HepG2 (cell line): ENCODE results near the gene GLIS2. TPM values are rescaled to one million over a fixed set of nuclear protein-coding genes. Genes with fewer than 3 reads are reported as not detected.

ENCODE experiments used
- ATAC-seq: fragments of 200-7000 bp; cut with Tn5 transposase; 3 replicates; pipeline ENCODE4 v1.9.1; 2020; ENCODE audit warnings: mild to moderate bottlenecking, moderate library complexity
- BruUV-seq: library from RNA; stranded (reverse); fragments of 400-500 nt; replicated peaks from 2 replicates; lab custom pipeline; 2021; lab: Mats Ljungman, UMichigan
- CTCF ChIA-PET: fragments of 300-600 bp; formaldehyde crosslinking; extraction: SDS; loops from one replicate; lab custom pipeline; 2021; ENCODE audit warnings: low total read pairs, inconsistent platforms, low intra/inter-chr PET ratio; lab: Yijun Ruan, JAX
- POLR2A ChIA-PET: fragments of 350-600 bp; sonication (Branson Sonifier 250); formaldehyde crosslinking; loops from one replicate; lab custom pipeline; 2020; ENCODE audit warnings: antibody characterized with exemption, inconsistent platforms; lab: Yijun Ruan, JAX
- DNase-seq: peaks from one replicate; pipeline ENCODE4 v3.0.0-alpha.2; 2015; ENCODE audit warnings: low spot score
- FAIRE-seq: peaks from 3 replicates; lab custom pipeline; 2011; peaks lifted over from hg19 to GRCh38; lab: Jason Lieb, UNC
- H2AFZ ChIP-seq: one replicate; pipeline ENCODE4 v1.6.1; 2011; ENCODE audit warnings: low read length, inconsistent platforms
- H3K27ac ChIP-seq: fragments of 300-600 bp; 3 replicates; pipeline ENCODE4 v1.8.0; 2011; ENCODE audit warnings: mixed run types, mild to moderate bottlenecking, mixed read lengths, low read length, inconsistent platforms; ENCODE audit not compliant: insufficient read depth; ENCODE audit errors: extremely low read length
- H3K27me3 ChIP-seq, 2 experiments: fragments of 200-600 bp in 1 of 2; 2 replicates in 1 of 2; 3 replicates in 1 of 2; pipeline versions ENCODE4 v1.6.0 to v1.8.0; 2011; ENCODE audit warnings: low read length in 2 of 2, mild to moderate bottlenecking in 2 of 2, moderate library complexity in 2 of 2, inconsistent platforms in 1 of 2; ENCODE audit not compliant: insufficient read depth in 2 of 2, control insufficient read depth in 1 of 2
- H3K36me3 ChIP-seq, 2 experiments: fragments of 200-600 bp in 1 of 2; replicated peaks in 1 of 2; 2 replicates in 1 of 2; 3 replicates in 1 of 2; pipeline versions ENCODE4 v1.5.1 to v1.8.0; 2011; ENCODE audit warnings: low read length in 2 of 2, inconsistent platforms in 1 of 2; ENCODE audit not compliant: insufficient read depth in 2 of 2, control insufficient read depth in 1 of 2
- H3K4me1 ChIP-seq: 2 replicates; pipeline ENCODE4 v1.5.1; 2012; ENCODE audit warnings: low read length, inconsistent platforms; ENCODE audit not compliant: insufficient read depth
- H3K4me2 ChIP-seq: 2 replicates; pipeline ENCODE4 v1.6.0; 2011; ENCODE audit warnings: low read depth, low read length, inconsistent platforms
- H3K4me3 ChIP-seq, 3 experiments: fragments of 200-600 bp in 1 of 3; sonication (generic), shearing (Covaris generic) in 1 of 3; replicated peaks in 1 of 3; 2 replicates each; pipeline ENCODE4 v1.5.1; 2011 to 2016; ENCODE audit warnings: low read length in 3 of 3, inconsistent platforms in 2 of 3, low read depth in 2 of 3, mild to moderate bottlenecking in 2 of 3, control low read depth in 1 of 3, mixed read lengths in 1 of 3; ENCODE audit not compliant: insufficient read depth in 1 of 3
- H3K79me2 ChIP-seq: one replicate; pipeline ENCODE4 v1.6.1; 2011; ENCODE audit warnings: low read length, inconsistent platforms; ENCODE audit not compliant: insufficient read depth
- H3K9ac ChIP-seq: 2 replicates; pipeline ENCODE4 v1.6.0; 2011; ENCODE audit warnings: mild to moderate bottlenecking, low read depth, low read length, inconsistent platforms; ENCODE audit not compliant: insufficient read depth
- H3K9me3 ChIP-seq: 2 replicates; pipeline ENCODE4 v1.5.1; 2012; ENCODE audit warnings: mild to moderate bottlenecking, low read length
- H4K20me1 ChIP-seq: 2 replicates; pipeline ENCODE4 v1.6.0; 2011; ENCODE audit warnings: inconsistent platforms, mild to moderate bottlenecking, low read length, moderate library complexity; ENCODE audit not compliant: insufficient read depth
- KLF12 ChIP-seq: sonication (generic); formaldehyde crosslinking; IDR thresholded peaks from 2 replicates; pipeline ENCODE4 v1.4.0; 2020; ENCODE audit warnings: missing genetic modification reagents, borderline replicate concordance
- LCORL ChIP-seq, 2 experiments: fragments of 450-650 bp in 1 of 2; sonication (generic) in 1 of 2; formaldehyde crosslinking in 1 of 2; IDR thresholded peaks; 2 replicates each; pipeline versions ENCODE4 v1.5.0 to v1.6.1; 2017 to 2020; ENCODE audit warnings: antibody characterized with exemption in 1 of 2, missing genetic modification reagents in 1 of 2
- MAF1 ChIP-seq: sonication (generic); formaldehyde crosslinking; IDR thresholded peaks from 2 replicates; pipeline ENCODE4 v1.5.0; 2020; ENCODE audit warnings: missing genetic modification reagents, borderline replicate concordance
- RBM22 ChIP-seq: fragments of 200-400 bp; formaldehyde crosslinking; optimal IDR thresholded peaks from 2 replicates; pipeline ENCODE3; 2017; ENCODE audit warnings: mild to moderate bottlenecking, low read length, moderate library complexity
- RNF219 ChIP-seq: sonication (generic); formaldehyde crosslinking; IDR thresholded peaks from 2 replicates; pipeline ENCODE4 v1.5.0; 2020; ENCODE audit warnings: mild to moderate bottlenecking, missing genetic modification reagents
- SCMH1 ChIP-seq: sonication (generic); formaldehyde crosslinking; IDR thresholded peaks from 2 replicates; pipeline ENCODE4 v1.9.0; 2021; ENCODE audit warnings: missing genetic modification reagents, mild to moderate bottlenecking, borderline replicate concordance
- ZNF792 ChIP-seq: IDR thresholded peaks from 2 replicates; pipeline ENCODE4 v1.6.1; 2016
- WGBS: methylation state at CpG from one replicate; pipeline ENCODE4 v1.1.6; 2017; ENCODE audit warnings: low lambda C conversion rate; 5-methylcytosine and 5-hydroxymethylcytosine counted together
- in situ Hi-C: cut with HindIII; loops from 2 replicates; pipeline ENCODE4 v1.10.0; 2017; ENCODE audit warnings: low pct_unique_long_range_greater_than_20kb; ENCODE audit not compliant: extremely low pct_ligation_motif_present
- intact Hi-C: fragments of 100-400 bp; cut with micrococcal nuclease; formaldehyde crosslinking; loops from one replicate; pipeline ENCODE4 v1.10.0; 2022; ENCODE audit not compliant: unreplicated experiment
- polyA plus RNA-seq, 8 experiments: library from polyadenylated mRNA; depleted of rRNA in 3 of 8; stranded (reverse) in 7 of 8; unstranded in 1 of 8; fragments of >200 nt; fragmentation: Illumina TruSeq in 4 of 8; extraction: Trizol in 4 of 8; gene quantifications; 2 replicates each; pipeline versions ENCODE4 v1.2.1 to v1.2.3, GENCODE V29; 2011 to 2016; ENCODE audit warnings: low read depth in 4 of 8, missing spikeins in 1 of 8, mixed read lengths in 1 of 8; ENCODE audit not compliant: insufficient read depth in 1 of 8
- total RNA-seq, 5 experiments: library from RNA; depleted of rRNA; stranded (reverse); fragments of >200 nt; fragmentation: Illumina TruSeq; extraction: Trizol; gene quantifications; 2 replicates each; pipeline ENCODE4 v1.2.3, GENCODE V29; 2016; ENCODE audit warnings: low read depth in 1 of 5
- TF ChIP-seq, protein P1 (sequence below): sonication (generic); formaldehyde crosslinking; IDR thresholded peaks from 2 replicates; pipeline ENCODE4 v1.5.1; 2020; ENCODE audit warnings: mild to moderate bottlenecking, missing genetic modification reagents, moderate library complexity

The GLIS2 gene
- total and polyA plus RNA-seq, 2 of the 13 experiments (the other 11 are each of a cell fraction or from before 2014, with no cell fraction given), result 0.28 to 0.29 TPM

GRCh38 chr16:4365615-4366014, 49.7 kb downstream of the GLIS2 start:
- no peak overlapping the region for H3K4me2 ChIP-seq
- no peak overlapping the region for H3K9ac ChIP-seq
- H3K36me3 ChIP-seq, result peaks cover 0 to 1% of the 10 kb centered on the region in 2 experiments; a peak in 1 of 5 replicates
- no peak for TF ChIP-seq ZNF792 (CRISPR knock-in tag)
- TF ChIP-seq LCORL (IDR thresholded peaks at IDR 0.05), result no peak
- no peak for TF ChIP-seq LCORL (CRISPR knock-in tag; IDR thresholded peaks at IDR 0.05)
- no peak for TF ChIP-seq MAF1 (CRISPR knock-in tag)
- TF ChIP-seq RBM22, result no peak
- TF ChIP-seq, protein P1, sequence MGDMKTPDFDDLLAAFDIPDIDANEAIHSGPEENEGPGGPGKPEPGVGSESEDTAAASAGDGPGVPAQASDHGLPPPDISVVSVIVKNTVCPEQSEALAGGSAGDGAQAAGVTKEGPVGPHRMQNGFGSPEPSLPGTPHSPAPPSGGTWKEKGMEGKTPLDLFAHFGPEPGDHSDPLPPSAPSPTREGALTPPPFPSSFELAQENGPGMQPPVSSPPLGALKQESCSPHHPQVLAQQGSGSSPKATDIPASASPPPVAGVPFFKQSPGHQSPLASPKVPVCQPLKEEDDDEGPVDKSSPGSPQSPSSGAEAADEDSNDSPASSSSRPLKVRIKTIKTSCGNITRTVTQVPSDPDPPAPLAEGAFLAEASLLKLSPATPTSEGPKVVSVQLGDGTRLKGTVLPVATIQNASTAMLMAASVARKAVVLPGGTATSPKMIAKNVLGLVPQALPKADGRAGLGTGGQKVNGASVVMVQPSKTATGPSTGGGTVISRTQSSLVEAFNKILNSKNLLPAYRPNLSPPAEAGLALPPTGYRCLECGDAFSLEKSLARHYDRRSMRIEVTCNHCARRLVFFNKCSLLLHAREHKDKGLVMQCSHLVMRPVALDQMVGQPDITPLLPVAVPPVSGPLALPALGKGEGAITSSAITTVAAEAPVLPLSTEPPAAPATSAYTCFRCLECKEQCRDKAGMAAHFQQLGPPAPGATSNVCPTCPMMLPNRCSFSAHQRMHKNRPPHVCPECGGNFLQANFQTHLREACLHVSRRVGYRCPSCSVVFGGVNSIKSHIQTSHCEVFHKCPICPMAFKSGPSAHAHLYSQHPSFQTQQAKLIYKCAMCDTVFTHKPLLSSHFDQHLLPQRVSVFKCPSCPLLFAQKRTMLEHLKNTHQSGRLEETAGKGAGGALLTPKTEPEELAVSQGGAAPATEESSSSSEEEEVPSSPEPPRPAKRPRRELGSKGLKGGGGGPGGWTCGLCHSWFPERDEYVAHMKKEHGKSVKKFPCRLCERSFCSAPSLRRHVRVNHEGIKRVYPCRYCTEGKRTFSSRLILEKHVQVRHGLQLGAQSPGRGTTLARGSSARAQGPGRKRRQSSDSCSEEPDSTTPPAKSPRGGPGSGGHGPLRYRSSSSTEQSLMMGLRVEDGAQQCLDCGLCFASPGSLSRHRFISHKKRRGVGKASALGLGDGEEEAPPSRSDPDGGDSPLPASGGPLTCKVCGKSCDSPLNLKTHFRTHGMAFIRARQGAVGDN, result 0 out of 2 replicates have a peak, but pooled peaks have one; percentile 8
- TF ChIP-seq KLF12 (CRISPR knock-in tag), result no peak
- no peak for TF ChIP-seq RNF219 (CRISPR knock-in tag)
- no peak for TF ChIP-seq SCMH1 (CRISPR knock-in tag)
- no TSS peak for BruUV-seq
- no peaks in the 10 kb centered on the region for H3K9me3 ChIP-seq
- no peak overlapping the region for H3K4me3 ChIP-seq
- H3K27ac ChIP-seq, result no peak overlapping the region
- intact Hi-C loops, result no loop called here
- peaks cover 49% of the 10 kb centered on the region for H3K4me1 ChIP-seq
- in situ Hi-C loops, result no loop called here
- ChIA-PET CTCF (no interaction called here), POLR2A (interaction anchor here (0.6 kb wide), 1 partner anchor 50 kb away, joined by 3 read pairs; no protein-coding TSS in a partner anchor)
- FAIRE-seq, result no peak
- WGBS, result 91% methylated on average over 9 of the region's 12 CpGs
- H3K79me2 ChIP-seq, result no peaks in the 10 kb centered on the region
- H3K27me3 ChIP-seq, result no peaks in the 10 kb centered on the region
- H4K20me1 ChIP-seq, result no peaks in the 10 kb centered on the region
- no peak for DNase-seq
- H2AFZ ChIP-seq, result no peak overlapping the region
- ATAC-seq, result no peak
